Measurements from ENCODE around the gene TLR7.

The TLR7 gene

GRCh38 chrX:12887141-12887540 is 20.3 kb downstream of the TLR7 start:
- no peak overlapping the region for H3K4me3 ChIP-seq (replicated peaks; ENCODE audit: low read depth, low read length)
- no peak for DNase-seq (ENCODE audit: extremely low read depth, low read depth)
- no peak for TF ChIP-seq CTCF (IDR thresholded peaks at IDR 0.05; ENCODE audit: low read depth, low read length, missing control alignments)

GRCh38 chrX:12887767-12888166 is 20.9 kb downstream of the TLR7 start:
- no peak for DNase-seq (ENCODE audit: extremely low read depth, low read depth)
- no peak for TF ChIP-seq CTCF (IDR thresholded peaks at IDR 0.05; ENCODE audit: low read depth, low read length, missing control alignments)
- no peak overlapping the region for H3K4me3 ChIP-seq (replicated peaks; ENCODE audit: low read depth, low read length)

- TF ChIP-seq CTCF (IDR thresholded peaks at IDR 0.05; ENCODE audit: low read depth, low read length, missing control alignments) = no peak
- no peak overlapping the region for H3K4me3 ChIP-seq (replicated peaks; ENCODE audit: low read depth, low read length)
- no peak for DNase-seq (ENCODE audit: extremely low read depth, low read depth)
Measured at GRCh38 chrX:12890467-12890866, 23.6 kb downstream of the TLR7 start.

- TF ChIP-seq CTCF (IDR thresholded peaks at IDR 0.05; ENCODE audit: low read depth, low read length, missing control alignments) = no peak
- DNase-seq (ENCODE audit: extremely low read depth, low read depth) = no peak
- H3K4me3 ChIP-seq (replicated peaks; ENCODE audit: low read depth, low read length) = no peak overlapping the region
Measured at GRCh38 chrX:12891171-12891570, 24.3 kb downstream of the TLR7 start.

GRCh38 chrX:12891915-12892506 is 25.1 kb downstream of the TLR7 start:
- H3K4me3 ChIP-seq (replicated peaks; ENCODE audit: low read depth, low read length) = no peak overlapping the region
- DNase-seq (ENCODE audit: extremely low read depth, low read depth) = no peak
- TF ChIP-seq CTCF (IDR thresholded peaks at IDR 0.05; ENCODE audit: low read depth, low read length, missing control alignments) = no peak

- no peak for TF ChIP-seq CTCF (IDR thresholded peaks at IDR 0.05; ENCODE audit: low read depth, low read length, missing control alignments)
- H3K4me3 ChIP-seq (replicated peaks; ENCODE audit: low read depth, low read length) = no peak overlapping the region
- DNase-seq (ENCODE audit: extremely low read depth, low read depth) = no peak
Measured at GRCh38 chrX:12892716-12893115, 25.8 kb downstream of the TLR7 start.

All from HFF-Myc (cell line).